Esophagus muscularis mucosa (tissue), 4 donors: ENCODE results near the gene NAV2.
A peak's percentile ranks its signal among the peaks of the same experiment; 100 is the strongest.

Experiments used
- EP300 ChIP-seq: sonication (generic); formaldehyde crosslinking; IDR thresholded peaks from one replicate; pipeline ENCODE4 v1.6.1; 2017; ENCODE audit warnings: antibody characterized with exemption
- POLR2A ChIP-seq: fragments of 450-650 bp; IDR thresholded peaks from one replicate; pipeline ENCODE4 v1.6.1; 2017; ENCODE audit warnings: antibody characterized with exemption, moderate library complexity, mild to moderate bottlenecking, low read depth
- POLR2AphosphoS5 ChIP-seq, 2 donors: sonication (generic); formaldehyde crosslinking; IDR thresholded peaks; one replicate each; pipeline ENCODE4 v1.6.1; 2017; ENCODE audit warnings: antibody characterized with exemption in 2 of 2
- TF ChIP-seq, protein P1 (sequence below), 3 experiments: fragments of 200-600 bp in 2 of 3; fragments of 450-650 bp in 1 of 3; sonication (generic) in 2 of 3; IDR thresholded peaks; one replicate each; pipeline ENCODE4 v1.5.1; 2017 to 2019; ENCODE audit warnings: antibody characterized with exemption in 3 of 3, mild to moderate bottlenecking in 2 of 3, moderate library complexity in 1 of 3

DNA sequence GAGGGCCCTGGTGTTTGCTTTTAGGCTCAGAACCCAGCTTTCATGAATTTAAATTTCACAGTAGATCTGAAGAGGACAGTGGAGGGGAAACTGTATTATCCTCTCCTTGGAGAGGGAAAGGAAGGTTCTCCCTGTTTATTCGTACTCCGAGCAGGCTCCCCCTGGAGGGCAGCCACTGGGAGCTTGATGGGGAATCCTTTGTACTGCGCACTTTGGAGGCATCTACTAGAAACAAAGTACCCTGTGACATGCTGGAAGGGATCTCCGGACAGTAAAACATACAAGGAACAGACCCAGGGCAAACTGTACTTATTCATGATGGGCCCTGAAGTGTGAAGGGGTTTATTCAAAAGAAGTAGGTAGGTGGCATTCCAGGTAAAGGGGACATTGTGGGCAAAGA, 27.2 kb downstream of the NAV2 start:
- no peak for TF ChIP-seq POLR2AphosphoS5 (IDR thresholded peaks at IDR 0.05)
- no peak for TF ChIP-seq POLR2A
- TF ChIP-seq, protein P1, sequence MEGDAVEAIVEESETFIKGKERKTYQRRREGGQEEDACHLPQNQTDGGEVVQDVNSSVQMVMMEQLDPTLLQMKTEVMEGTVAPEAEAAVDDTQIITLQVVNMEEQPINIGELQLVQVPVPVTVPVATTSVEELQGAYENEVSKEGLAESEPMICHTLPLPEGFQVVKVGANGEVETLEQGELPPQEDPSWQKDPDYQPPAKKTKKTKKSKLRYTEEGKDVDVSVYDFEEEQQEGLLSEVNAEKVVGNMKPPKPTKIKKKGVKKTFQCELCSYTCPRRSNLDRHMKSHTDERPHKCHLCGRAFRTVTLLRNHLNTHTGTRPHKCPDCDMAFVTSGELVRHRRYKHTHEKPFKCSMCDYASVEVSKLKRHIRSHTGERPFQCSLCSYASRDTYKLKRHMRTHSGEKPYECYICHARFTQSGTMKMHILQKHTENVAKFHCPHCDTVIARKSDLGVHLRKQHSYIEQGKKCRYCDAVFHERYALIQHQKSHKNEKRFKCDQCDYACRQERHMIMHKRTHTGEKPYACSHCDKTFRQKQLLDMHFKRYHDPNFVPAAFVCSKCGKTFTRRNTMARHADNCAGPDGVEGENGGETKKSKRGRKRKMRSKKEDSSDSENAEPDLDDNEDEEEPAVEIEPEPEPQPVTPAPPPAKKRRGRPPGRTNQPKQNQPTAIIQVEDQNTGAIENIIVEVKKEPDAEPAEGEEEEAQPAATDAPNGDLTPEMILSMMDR (IDR thresholded peaks at IDR 0.05), result peak in 2 of 3 experiments; percentile 39 to 47
- TF ChIP-seq EP300, result no peak
